Activated CD4-positive, alpha-beta memory T cell treated with anti-CD3 and anti-CD28 coated beads, Interleukin-2, amount 10 ng/mL, durations not matched to agents 7 days and 5 days (primary cell): ENCODE measurements around the gene RPAP2. TPM values are rescaled to one million over a fixed set of nuclear protein-coding genes. Genes with fewer than 3 reads are reported as not detected.
"Not testable (repeated sequence)": the region's sequence is repeated elsewhere in the genome, so short reads cannot be mapped to it uniquely, and the experiment has no call there.

Experiments used
- CTCF ChIA-PET: fragments of 350-600 bp; sonication (Branson Sonifier 250); formaldehyde crosslinking; loops from one replicate; lab custom pipeline; 2021; ENCODE audit warnings: antibody characterized with exemption, inconsistent platforms; lab: Charles Lee
- POLR2A ChIA-PET: fragments of 350-600 bp; sonication (Branson Sonifier 250); formaldehyde crosslinking; loops from one replicate; lab custom pipeline; 2021; ENCODE audit warnings: antibody characterized with exemption; lab: Charles Lee
- DNase-seq: peaks from one replicate; pipeline ENCODE4 v3.0.0-alpha.2; 2020
- H3K27ac Mint-ChIP-seq: one replicate; pipeline ENCODE4 v1.8.0; 2021; ENCODE audit warnings: mild to moderate bottlenecking, mixed read lengths
- H3K27me3 Mint-ChIP-seq: one replicate; pipeline ENCODE4 v1.8.0; 2021; ENCODE audit warnings: mixed read lengths
- H3K36me3 Mint-ChIP-seq: one replicate; pipeline ENCODE4 v1.8.0; 2021; ENCODE audit warnings: low read depth, mixed read lengths
- H3K4me1 Mint-ChIP-seq: one replicate; pipeline ENCODE4 v1.8.0; 2021; ENCODE audit warnings: mixed read lengths
- H3K4me3 Mint-ChIP-seq: one replicate; pipeline ENCODE4 v1.8.0; 2021; ENCODE audit warnings: mild to moderate bottlenecking, mixed read lengths
- H3K9me3 Mint-ChIP-seq: one replicate; pipeline ENCODE4 v1.8.0; 2021; ENCODE audit warnings: mixed read lengths
- total RNA-seq, 2 experiments: library from RNA; stranded (reverse); gene quantifications; one replicate each; pipeline ENCODE4 v1.2.3, GENCODE V29; 2021

Gene RPAP2
- total RNA-seq, 2 experiments from 2014 or later = 31.6 to 36.5 TPM

- no peaks in the 10 kb centered on the region for H3K27me3 Mint-ChIP-seq
- H3K36me3 Mint-ChIP-seq = peaks cover 48% of the 10 kb centered on the region
- CTCF ChIA-PET = no interaction called here
- DNase-seq = no peak
- H3K4me3 Mint-ChIP-seq = no peak overlapping the region
- H3K9me3 Mint-ChIP-seq = no peaks in the 10 kb centered on the region
- POLR2A ChIA-PET = no interaction called here
- H3K4me1 Mint-ChIP-seq = peaks cover 28% of the 10 kb centered on the region
- H3K27ac Mint-ChIP-seq = no peak overlapping the region
These were observed 61.1 kb downstream of the RPAP2 start for GRCh38 chr1:92359986-92360385.

- H3K9me3 Mint-ChIP-seq = no peaks in the 10 kb centered on the region
- CTCF ChIA-PET = no interaction called here
- no peak overlapping the region for H3K27ac Mint-ChIP-seq
- DNase-seq = no peak
- H3K4me3 Mint-ChIP-seq = no peak overlapping the region
- peaks cover 44% of the 10 kb centered on the region for H3K36me3 Mint-ChIP-seq
- H3K27me3 Mint-ChIP-seq = no peaks in the 10 kb centered on the region
- peaks cover 49% of the 10 kb centered on the region for H3K4me1 Mint-ChIP-seq
- POLR2A ChIA-PET = no interaction called here
These were observed 64.1 kb downstream of the RPAP2 start for GRCh38 chr1:92362970-92363369.

- Mint-ChIP-seq H3K27me3 (no peaks in the 10 kb centered on the region), H3K9me3 (no peaks in the 10 kb centered on the region), H3K27ac (no peak overlapping the region), H3K4me1 (peaks cover 49% of the 10 kb centered on the region), H3K4me3 (no peak overlapping the region), H3K36me3 (peaks cover 40% of the 10 kb centered on the region)
- CTCF ChIA-PET = no interaction called here
- no peak for DNase-seq
- POLR2A ChIA-PET = no interaction called here
These were observed 64.5 kb downstream of the RPAP2 start for GRCh38 chr1:92363401-92363800.

GRCh38 chr1:92365378-92366039 is 66.7 kb downstream of the RPAP2 start:
- Mint-ChIP-seq H3K9me3 (no peaks in the 10 kb centered on the region), H3K4me1 (peaks cover 51% of the 10 kb centered on the region), H3K27ac (peak overlapping the region; percentile 78), H3K36me3 (peaks cover 43% of the 10 kb centered on the region), H3K4me3 (peak overlapping the region; percentile 2), H3K27me3 (no peaks in the 10 kb centered on the region)
- ChIA-PET POLR2A (interaction anchor here (0.7 to 4.5 kb wide), 12 partner anchors 11 to 122 kb away, joined by 3 to 43 read pairs (median 4); partner anchors contain the start of gene GFI1), CTCF (interaction anchor here (1.0 to 1.8 kb wide), 6 partner anchors 47 to 595 kb away, joined by 3 to 6 read pairs (median 3); partner anchors contain the start of genes DIPK1A, GFI1, GLMN and RPAP2)
- DNase-seq = no peak

- peak; percentile 40 for DNase-seq
- ChIA-PET POLR2A (interaction anchor here (0.7 to 4.5 kb wide), 12 partner anchors 12 to 121 kb away, joined by 3 to 43 read pairs (median 4); partner anchors contain the start of gene GFI1), CTCF (interaction anchor here (1.0 to 1.8 kb wide), 6 partner anchors 48 to 595 kb away, joined by 3 to 6 read pairs (median 3); partner anchors contain the start of genes DIPK1A, GFI1, GLMN and RPAP2)
- Mint-ChIP-seq H3K4me3 (no peak overlapping the region), H3K4me1 (peaks cover 51% of the 10 kb centered on the region), H3K36me3 (peaks cover 47% of the 10 kb centered on the region), H3K9me3 (no peaks in the 10 kb centered on the region), H3K27me3 (no peaks in the 10 kb centered on the region), H3K27ac (peak overlapping the region; percentile 78)
These were observed 67.2 kb downstream of the RPAP2 start for GRCh38 chr1:92366040-92366395.

GRCh38 chr1:92367496-92367895 is 68.6 kb downstream of the RPAP2 start:
- Mint-ChIP-seq H3K27ac (peak overlapping the region; percentile 62), H3K4me1 (peaks cover 51% of the 10 kb centered on the region)
- CTCF ChIA-PET = interaction anchor here (1.1 to 1.2 kb wide), 2 partner anchors 57 to 117 kb away, joined by 3 read pairs; no protein-coding TSS in a partner anchor

GRCh38 chr1:92372164-92372563 is 73.3 kb downstream of the RPAP2 start:
- peaks cover 44% of the 10 kb centered on the region for H3K36me3 Mint-ChIP-seq
- no peak for DNase-seq
- no peaks in the 10 kb centered on the region for H3K9me3 Mint-ChIP-seq
- no peak overlapping the region for H3K27ac Mint-ChIP-seq
- POLR2A ChIA-PET = interaction anchor here (0.8 kb wide), 1 partner anchor 112 kb away, joined by 3 read pairs; no protein-coding TSS in a partner anchor
- CTCF ChIA-PET = no interaction called here
- no peaks in the 10 kb centered on the region for H3K27me3 Mint-ChIP-seq
- no peak overlapping the region for H3K4me3 Mint-ChIP-seq
- peaks cover 34% of the 10 kb centered on the region for H3K4me1 Mint-ChIP-seq

More at GRCh38 chr1:92367496-92367895, 68.6 kb downstream of the RPAP2 start:
- Mint-ChIP-seq H3K9me3 (no peaks in the 10 kb centered on the region), H3K36me3 (peaks cover 56% of the 10 kb centered on the region), H3K4me3 (no peak overlapping the region), H3K27me3 (no peaks in the 10 kb centered on the region)
- POLR2A ChIA-PET = interaction anchor here (1.3 to 4.5 kb wide), 2 partner anchors 51 to 171 kb away, joined by 3 to 43 read pairs; no protein-coding TSS in a partner anchor
- no peak for DNase-seq

- DNase-seq = no peak
- no peak overlapping the region for H3K27ac Mint-ChIP-seq
- ChIA-PET POLR2A (no interaction called here), CTCF (no interaction called here)
- no peaks in the 10 kb centered on the region for H3K9me3 Mint-ChIP-seq
- peaks cover 33% of the 10 kb centered on the region for H3K36me3 Mint-ChIP-seq
- no peaks in the 10 kb centered on the region for H3K27me3 Mint-ChIP-seq
- H3K4me1 Mint-ChIP-seq = peaks cover 19% of the 10 kb centered on the region
- no peak overlapping the region for H3K4me3 Mint-ChIP-seq
These were observed 75.4 kb downstream of the RPAP2 start for GRCh38 chr1:92374223-92374622.

- POLR2A ChIA-PET = no interaction called here
- no peak for DNase-seq
- H3K36me3 Mint-ChIP-seq = peaks cover 32% of the 10 kb centered on the region
- H3K27ac Mint-ChIP-seq = no peak overlapping the region
- CTCF ChIA-PET = no interaction called here
- peaks cover 25% of the 10 kb centered on the region for H3K4me1 Mint-ChIP-seq
- H3K4me3 Mint-ChIP-seq = no peak overlapping the region
- H3K27me3 Mint-ChIP-seq = no peaks in the 10 kb centered on the region
- peaks cover 5% of the 10 kb centered on the region for H3K9me3 Mint-ChIP-seq
These were observed 77.5 kb downstream of the RPAP2 start for GRCh38 chr1:92376345-92376744.

- not testable (repeated sequence) for DNase-seq, H3K27me3 Mint-ChIP-seq, H3K4me3 Mint-ChIP-seq, H3K9me3 Mint-ChIP-seq, H3K27ac Mint-ChIP-seq
- H3K36me3 Mint-ChIP-seq = peaks cover 26% of the 10 kb centered on the region
- POLR2A ChIA-PET = interaction anchor here (1.0 to 1.1 kb wide), 2 partner anchors 8 to 60 kb away, joined by 3 read pairs; no protein-coding TSS in a partner anchor
- peaks cover 23% of the 10 kb centered on the region for H3K4me1 Mint-ChIP-seq
- CTCF ChIA-PET = interaction anchor here (0.7 kb wide), 1 partner anchor 39 kb away, joined by 3 read pairs; no protein-coding TSS in a partner anchor
These were observed 79.1 kb downstream of the RPAP2 start for GRCh38 chr1:92377991-92378390.

GRCh38 chr1:92380867-92381266 is 82.0 kb downstream of the RPAP2 start:
- no peak for DNase-seq
- ChIA-PET CTCF (interaction anchor here (0.6 kb wide), 1 partner anchor 90 kb away, joined by 4 read pairs; no protein-coding TSS in a partner anchor), POLR2A (no interaction called here)
- Mint-ChIP-seq H3K27me3 (no peaks in the 10 kb centered on the region), H3K36me3 (peaks cover 34% of the 10 kb centered on the region), H3K9me3 (peaks cover 8% of the 10 kb centered on the region), H3K27ac (no peak overlapping the region), H3K4me1 (peaks cover 11% of the 10 kb centered on the region), H3K4me3 (no peak overlapping the region)

GRCh38 chr1:92393966-92394365 is 95.1 kb downstream of the RPAP2 start:
- DNase-seq, H3K27ac Mint-ChIP-seq, H3K27me3 Mint-ChIP-seq, H3K4me3 Mint-ChIP-seq, POLR2A ChIA-PET, H3K4me1 Mint-ChIP-seq, CTCF ChIA-PET: not testable (repeated sequence)
- Mint-ChIP-seq H3K9me3 (peaks cover 34% of the 10 kb centered on the region), H3K36me3 (peaks cover 31% of the 10 kb centered on the region)

- ChIA-PET CTCF (no interaction called here), POLR2A (interaction anchor here (0.8 to 0.9 kb wide), 2 partner anchors 12 to 89 kb away, joined by 3 read pairs; no protein-coding TSS in a partner anchor)
- DNase-seq = no peak
- Mint-ChIP-seq H3K4me3 (no peak overlapping the region), H3K4me1 (peaks cover 2% of the 10 kb centered on the region), H3K27me3 (no peaks in the 10 kb centered on the region), H3K9me3 (peaks cover 18% of the 10 kb centered on the region), H3K36me3 (peaks cover 11% of the 10 kb centered on the region), H3K27ac (no peak overlapping the region)
These were observed 99.7 kb downstream of the RPAP2 start for GRCh38 chr1:92398519-92398918.
